K562 (cell line): ENCODE results near the gene PARPBP. TPM values are rescaled to one million over a fixed set of nuclear protein-coding genes. Genes with fewer than 3 reads are reported as not detected.

Experiments
- CTBP1 ChIP-seq: fragments of 450-650 bp; IDR thresholded peaks from 2 replicates; pipeline ENCODE4 v1.6.1; 2016; ENCODE audit warnings: borderline replicate concordance
- HLTF ChIP-seq: fragments of 450-650 bp; IDR thresholded peaks from 2 replicates; pipeline ENCODE4 v1.6.1; 2016
- NFE2 ChIP-seq: IDR thresholded peaks from 2 replicates; pipeline ENCODE4 v1.6.1; 2014; ENCODE audit warnings: antibody characterized with exemption, low read depth
- PHB2 ChIP-seq: fragments of 450-650 bp; IDR thresholded peaks from 2 replicates; pipeline ENCODE4 v1.6.1; 2017; ENCODE audit warnings: low read depth
- POLR2AphosphoS5 ChIP-seq: IDR thresholded peaks from 2 replicates; pipeline ENCODE4 v1.6.1; 2011; ENCODE audit warnings: mild to moderate bottlenecking, low read depth, low read length, moderate library complexity; ENCODE audit not compliant: control insufficient read depth, insufficient read depth
- RB1 ChIP-seq: fragments of 450-650 bp; IDR thresholded peaks from 2 replicates; pipeline ENCODE4 v1.6.1; 2017; ENCODE audit warnings: low read depth, mild to moderate bottlenecking
- RUNX1 ChIP-seq: sonication (generic); IDR thresholded peaks from 2 replicates; pipeline ENCODE4 v1.6.1; 2016; ENCODE audit warnings: antibody characterized with exemption, low read depth
- polyA plus RNA-seq, 8 experiments: library from polyadenylated mRNA; depleted of rRNA in 4 of 8; stranded (reverse) in 5 of 8; unstranded in 3 of 8; fragments of >200 nt; fragmentation: Nextera tagmentation in 2 of 8; fragmentation: Illumina TruSeq in 1 of 8; extraction: Ambion mirVana in 2 of 8; extraction: Trizol in 1 of 8; gene quantifications; 2 replicates each; pipeline versions ENCODE4 v1.2.1 to v1.2.3, GENCODE V29; 2011 to 2014; ENCODE audit warnings: inconsistent platforms in 1 of 8, missing spikeins in 1 of 8
- total RNA-seq, 7 experiments: library from RNA; depleted of rRNA in 6 of 7; stranded (reverse); fragments of >200 nt in 6 of 7; fragmentation: Illumina TruSeq in 2 of 7; extraction: Trizol in 2 of 7; gene quantifications; 2 replicates each; pipeline versions ENCODE4 v1.2.1 to v1.2.3, GENCODE V29; 2011 to 2021; ENCODE audit warnings: low replicate concordance in 1 of 7
- TF ChIP-seq, protein P1 (sequence below): fragments of 250-450 bp; sonication (Bioruptor Pico); IDR thresholded peaks from 2 replicates; pipeline ENCODE4 v1.4.0; 2020

The PARPBP gene
- total and polyA plus RNA-seq, 9 of the 15 experiments (the other 6 are each of a cell fraction or from before 2014, with no cell fraction given): 26.1 to 62.5 (median 49.0) TPM

- TF ChIP-seq, protein P1, sequence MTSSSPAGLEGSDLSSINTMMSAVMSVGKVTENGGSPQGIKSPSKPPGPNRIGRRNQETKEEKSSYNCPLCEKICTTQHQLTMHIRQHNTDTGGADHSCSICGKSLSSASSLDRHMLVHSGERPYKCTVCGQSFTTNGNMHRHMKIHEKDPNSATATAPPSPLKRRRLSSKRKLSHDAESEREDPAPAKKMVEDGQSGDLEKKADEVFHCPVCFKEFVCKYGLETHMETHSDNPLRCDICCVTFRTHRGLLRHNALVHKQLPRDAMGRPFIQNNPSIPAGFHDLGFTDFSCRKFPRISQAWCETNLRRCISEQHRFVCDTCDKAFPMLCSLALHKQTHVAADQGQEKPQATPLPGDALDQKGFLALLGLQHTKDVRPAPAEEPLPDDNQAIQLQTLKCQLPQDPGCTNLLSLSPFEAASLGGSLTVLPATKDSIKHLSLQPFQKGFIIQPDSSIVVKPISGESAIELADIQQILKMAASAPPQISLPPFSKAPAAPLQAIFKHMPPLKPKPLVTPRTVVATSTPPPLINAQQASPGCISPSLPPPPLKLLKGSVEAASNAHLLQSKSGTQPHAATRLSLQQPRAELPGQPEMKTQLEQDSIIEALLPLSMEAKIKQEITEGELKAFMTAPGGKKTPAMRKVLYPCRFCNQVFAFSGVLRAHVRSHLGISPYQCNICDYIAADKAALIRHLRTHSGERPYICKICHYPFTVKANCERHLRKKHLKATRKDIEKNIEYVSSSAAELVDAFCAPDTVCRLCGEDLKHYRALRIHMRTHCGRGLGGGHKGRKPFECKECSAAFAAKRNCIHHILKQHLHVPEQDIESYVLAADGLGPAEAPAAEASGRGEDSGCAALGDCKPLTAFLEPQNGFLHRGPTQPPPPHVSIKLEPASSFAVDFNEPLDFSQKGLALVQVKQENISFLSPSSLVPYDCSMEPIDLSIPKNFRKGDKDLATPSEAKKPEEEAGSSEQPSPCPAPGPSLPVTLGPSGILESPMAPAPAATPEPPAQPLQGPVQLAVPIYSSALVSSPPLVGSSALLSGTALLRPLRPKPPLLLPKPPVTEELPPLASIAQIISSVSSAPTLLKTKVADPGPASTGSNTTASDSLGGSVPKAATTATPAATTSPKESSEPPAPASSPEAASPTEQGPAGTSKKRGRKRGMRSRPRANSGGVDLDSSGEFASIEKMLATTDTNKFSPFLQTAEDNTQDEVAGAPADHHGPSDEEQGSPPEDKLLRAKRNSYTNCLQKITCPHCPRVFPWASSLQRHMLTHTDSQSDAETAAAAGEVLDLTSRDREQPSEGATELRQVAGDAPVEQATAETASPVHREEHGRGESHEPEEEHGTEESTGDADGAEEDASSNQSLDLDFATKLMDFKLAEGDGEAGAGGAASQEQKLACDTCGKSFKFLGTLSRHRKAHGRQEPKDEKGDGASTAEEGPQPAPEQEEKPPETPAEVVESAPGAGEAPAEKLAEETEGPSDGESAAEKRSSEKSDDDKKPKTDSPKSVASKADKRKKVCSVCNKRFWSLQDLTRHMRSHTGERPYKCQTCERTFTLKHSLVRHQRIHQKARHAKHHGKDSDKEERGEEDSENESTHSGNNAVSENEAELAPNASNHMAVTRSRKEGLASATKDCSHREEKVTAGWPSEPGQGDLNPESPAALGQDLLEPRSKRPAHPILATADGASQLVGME (CRISPR knock-in tag): no peak
- no peak for TF ChIP-seq HLTF
- peak; percentile 82; the same call in 1 of the 2 replicates for TF ChIP-seq CTBP1
- TF ChIP-seq POLR2AphosphoS5: peak; percentile 92
- TF ChIP-seq RUNX1: no peak
- TF ChIP-seq NFE2: peak; percentile 57; the same call in 1 of the 2 replicates
- TF ChIP-seq PHB2: no peak
- TF ChIP-seq RB1: peak; percentile 48
Observed at GRCh38 chr12:102119674-102120563, at the start of gene PARPBP, which contains the start of gene NUP37 (continued).
